ENCODE measurements around the gene PLEKHB2.
"Not testable (repeated sequence)": the region's sequence is repeated elsewhere in the genome, so short reads cannot be mapped to it uniquely, and the experiment has no call there.

DNA sequence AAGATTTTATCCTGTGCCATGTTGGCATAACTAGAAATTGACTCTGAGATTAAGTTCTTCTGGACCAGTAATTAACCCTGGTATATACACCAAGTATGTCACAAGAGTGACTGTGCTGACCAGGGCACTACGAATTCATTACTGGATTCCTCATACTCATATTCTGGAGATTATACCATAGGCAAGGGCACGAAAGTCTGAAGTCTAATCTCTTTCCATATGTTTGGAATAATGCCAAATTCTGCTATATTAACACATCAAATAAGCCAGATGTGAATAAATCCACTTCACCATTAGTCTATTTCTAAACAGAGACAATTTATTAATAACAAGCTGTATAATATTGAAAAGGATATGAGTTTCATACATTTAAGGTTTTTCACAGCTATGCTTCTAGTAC lies 91.0 kb downstream of the PLEKHB2 start:
- TF ChIP-seq POLR2A (IDR thresholded peaks at IDR 0.05; ENCODE audit: low read length); CTCF (IDR thresholded peaks at IDR 0.05); NPAS2 (CRISPR knock-in tag; IDR thresholded peaks at IDR 0.05; ENCODE audit: borderline replicate concordance); ZSCAN20 (CRISPR knock-in tag; IDR thresholded peaks at IDR 0.05); CEBPB (IDR thresholded peaks at IDR 0.05): not testable (repeated sequence)

Measured in A549 (cell line).